HFFc6 (cell line): ENCODE data around the gene ATRAID. TPM values are rescaled to one million over a fixed set of nuclear protein-coding genes. Genes with fewer than 3 reads are reported as not detected.

Source experiments
- DNase-seq: peaks from one replicate; pipeline ENCODE4 v3.0.0-alpha.2; 2018
- H3K27ac Mint-ChIP-seq: 2 replicates; pipeline ENCODE4 v1.8.0; 2020; ENCODE audit warnings: mild to moderate bottlenecking, mixed read lengths
- H3K27me3 Mint-ChIP-seq: 2 replicates; pipeline ENCODE4 v1.8.0; 2021; ENCODE audit warnings: mild to moderate bottlenecking, moderate library complexity, mixed read lengths; ENCODE audit not compliant: insufficient read depth
- H3K36me3 Mint-ChIP-seq: 2 replicates; pipeline ENCODE4 v1.8.0; 2021; ENCODE audit warnings: low read depth, mixed read lengths
- H3K4me1 Mint-ChIP-seq: 2 replicates; pipeline ENCODE4 v1.8.0; 2020; ENCODE audit warnings: low read depth, mixed read lengths
- H3K4me3 Mint-ChIP-seq: 2 replicates; pipeline ENCODE4 v1.8.0; 2020; ENCODE audit warnings: mild to moderate bottlenecking, moderate library complexity, mixed read lengths
- H3K9me3 Mint-ChIP-seq: 2 replicates; pipeline ENCODE4 v1.8.0; 2020; ENCODE audit warnings: mild to moderate bottlenecking, mixed read lengths
- CTCF ChIP-seq: fragments of 200-600 bp; sonication (generic); IDR thresholded peaks from 2 replicates; pipeline ENCODE4 v1.5.0; 2021; ENCODE audit warnings: antibody characterized with exemption, mild to moderate bottlenecking
- total RNA-seq, 6 experiments: library from RNA; stranded (reverse); fragmentation: NEBNext Ultra II Directional; extraction: Animal tissue kit (Norgen Biotek cat#: 25700); gene quantifications; 2 replicates in 1 of 6; 3 replicates in 5 of 6; pipeline ENCODE4 v1.2.3, GENCODE V29; 2021

The ATRAID gene
- total RNA-seq, 6 experiments from 2014 or later, result 98.8 to 123 (median 116) TPM

GRCh38 chr2:27220091-27220490, 8.2 kb downstream of the ATRAID start:
- Mint-ChIP-seq H3K36me3 (peaks cover 62% of the 10 kb centered on the region), H3K9me3 (no peaks in the 10 kb centered on the region), H3K4me3 (no peak overlapping the region), H3K27me3 (peaks cover 4% of the 10 kb centered on the region), H3K27ac (no peak overlapping the region), H3K4me1 (peaks cover 39% of the 10 kb centered on the region)
- no peak for TF ChIP-seq CTCF
- DNase-seq, result no peak

GRCh38 chr2:27221166-27221565, 9.3 kb downstream of the ATRAID start:
- no peak for DNase-seq
- peaks cover 4% of the 10 kb centered on the region for H3K27me3 Mint-ChIP-seq
- H3K9me3 Mint-ChIP-seq, result no peaks in the 10 kb centered on the region
- peaks cover 55% of the 10 kb centered on the region for H3K36me3 Mint-ChIP-seq
- no peak overlapping the region for H3K4me3 Mint-ChIP-seq
- no peak for TF ChIP-seq CTCF
- H3K4me1 Mint-ChIP-seq, result peaks cover 30% of the 10 kb centered on the region
- no peak overlapping the region for H3K27ac Mint-ChIP-seq

- Mint-ChIP-seq H3K36me3 (peaks cover 49% of the 10 kb centered on the region), H3K9me3 (no peaks in the 10 kb centered on the region), H3K27me3 (no peaks in the 10 kb centered on the region; the same call in 1 of the 2 replicates), H3K27ac (no peak overlapping the region), H3K4me1 (peaks cover 26% of the 10 kb centered on the region), H3K4me3 (no peak overlapping the region)
- no peak for TF ChIP-seq CTCF
- DNase-seq, result no peak
Observed at GRCh38 chr2:27222407-27222806, 10.6 kb downstream of the ATRAID start.

- no peak for TF ChIP-seq CTCF
- Mint-ChIP-seq H3K4me3 (no peak overlapping the region), H3K27ac (no peak overlapping the region), H3K36me3 (peaks cover 48% of the 10 kb centered on the region), H3K9me3 (no peaks in the 10 kb centered on the region), H3K27me3 (no peaks in the 10 kb centered on the region; the same call in 1 of the 2 replicates), H3K4me1 (peaks cover 24% of the 10 kb centered on the region)
- no peak for DNase-seq
Observed at GRCh38 chr2:27223416-27223815, 11.6 kb downstream of the ATRAID start.

GRCh38 chr2:27225526-27225925, 13.7 kb downstream of the ATRAID start:
- Mint-ChIP-seq H3K27ac (no peak overlapping the region), H3K4me1 (peaks cover 12% of the 10 kb centered on the region), H3K9me3 (no peaks in the 10 kb centered on the region), H3K27me3 (no peaks in the 10 kb centered on the region; the same call in 1 of the 2 replicates), H3K4me3 (no peak overlapping the region), H3K36me3 (peaks cover 43% of the 10 kb centered on the region)
- DNase-seq, result no peak
- no peak for TF ChIP-seq CTCF

GRCh38 chr2:27227501-27227900, 15.7 kb downstream of the ATRAID start:
- no peak for DNase-seq
- Mint-ChIP-seq H3K27ac (no peak overlapping the region), H3K36me3 (peaks cover 36% of the 10 kb centered on the region), H3K9me3 (no peaks in the 10 kb centered on the region), H3K4me1 (peaks cover 12% of the 10 kb centered on the region), H3K4me3 (no peak overlapping the region), H3K27me3 (no peaks in the 10 kb centered on the region; the same call in 1 of the 2 replicates)
- TF ChIP-seq CTCF, result no peak
